ENCODE measurements around the gene LETMD1. TPM values are rescaled to one million over a fixed set of nuclear protein-coding genes. Genes with fewer than 3 reads are reported as not detected.
A peak's percentile ranks its signal among the peaks of the same experiment; 100 is the strongest.

Gene LETMD1, protein sequence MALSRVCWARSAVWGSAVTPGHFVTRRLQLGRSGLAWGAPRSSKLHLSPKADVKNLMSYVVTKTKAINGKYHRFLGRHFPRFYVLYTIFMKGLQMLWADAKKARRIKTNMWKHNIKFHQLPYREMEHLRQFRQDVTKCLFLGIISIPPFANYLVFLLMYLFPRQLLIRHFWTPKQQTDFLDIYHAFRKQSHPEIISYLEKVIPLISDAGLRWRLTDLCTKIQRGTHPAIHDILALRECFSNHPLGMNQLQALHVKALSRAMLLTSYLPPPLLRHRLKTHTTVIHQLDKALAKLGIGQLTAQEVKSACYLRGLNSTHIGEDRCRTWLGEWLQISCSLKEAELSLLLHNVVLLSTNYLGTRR
- 10 to 100 TPM; 19.1 to 55.3 (median 35.1) TPM for total RNA-seq

DNA sequence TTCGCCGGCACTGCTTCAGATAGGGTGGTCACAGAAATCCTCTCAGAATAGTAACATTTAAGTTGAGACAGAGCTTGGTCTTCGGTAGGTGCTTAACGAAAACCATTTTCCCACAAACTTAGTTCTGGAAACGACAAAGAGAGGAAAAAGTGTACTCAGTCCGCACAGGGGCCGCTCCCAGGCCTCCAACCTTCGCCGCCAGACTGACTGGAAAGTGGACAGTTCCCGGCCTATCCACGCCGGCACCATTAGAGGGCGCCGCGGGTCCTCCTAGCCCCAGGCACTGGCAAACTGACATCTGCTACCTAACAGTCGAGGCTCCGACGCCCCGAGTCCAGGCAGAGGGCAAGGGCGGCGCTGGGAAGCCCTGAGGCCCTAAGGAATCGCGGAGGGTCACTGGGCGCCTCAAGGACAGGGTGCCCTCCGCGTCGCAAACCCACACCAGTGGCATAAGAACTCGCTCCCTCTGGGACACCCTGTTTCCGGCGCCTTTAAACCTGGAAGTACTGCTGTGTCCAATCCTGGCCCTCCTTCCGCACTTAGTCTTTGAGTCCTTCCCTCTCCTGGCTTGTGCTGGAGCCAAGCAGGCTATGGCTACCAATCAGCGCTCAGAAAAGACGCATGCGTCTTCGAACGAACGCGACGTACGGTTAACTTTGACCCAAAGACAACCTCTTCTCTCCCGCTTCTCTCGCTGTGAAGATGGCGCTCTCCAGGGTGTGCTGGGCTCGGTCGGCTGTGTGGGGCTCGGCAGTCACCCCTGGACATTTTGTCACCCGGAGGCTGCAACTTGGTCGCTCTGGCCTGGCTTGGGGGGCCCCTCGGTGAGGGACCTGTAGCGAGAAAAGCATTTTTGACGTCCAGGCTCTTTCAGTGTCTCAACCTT lies at the start of gene LETMD1:
LETMD1 (plus strand) TSS at position 673 of the 886 bp plus-strand sequence; CDS start at position 703, 30 bp downstream.
- Histone ChIP-seq H3K4me3 (peak within 1 kb of the TSS; percentile 76 to 83 (median 80)), H3K27me3 (no peaks in the 10 kb centered on the region), H3K9me3 (no peaks in the 10 kb centered on the region), H3K4me1 (peaks cover 6 to 32% (median 16%) of the 10 kb centered on the region in 3 donors), H3K27ac (peak within 1 kb of the TSS; percentile 92 to 99 (median 97)), H3K36me3 (peaks cover 0 to 30% (median 3%) of the 10 kb centered on the region in 3 donors)
- TF ChIP-seq POLR2A (IDR thresholded peaks at IDR 0.05) = peak in 1 of 4 donors; percentile 75
- TF ChIP-seq, protein P1, sequence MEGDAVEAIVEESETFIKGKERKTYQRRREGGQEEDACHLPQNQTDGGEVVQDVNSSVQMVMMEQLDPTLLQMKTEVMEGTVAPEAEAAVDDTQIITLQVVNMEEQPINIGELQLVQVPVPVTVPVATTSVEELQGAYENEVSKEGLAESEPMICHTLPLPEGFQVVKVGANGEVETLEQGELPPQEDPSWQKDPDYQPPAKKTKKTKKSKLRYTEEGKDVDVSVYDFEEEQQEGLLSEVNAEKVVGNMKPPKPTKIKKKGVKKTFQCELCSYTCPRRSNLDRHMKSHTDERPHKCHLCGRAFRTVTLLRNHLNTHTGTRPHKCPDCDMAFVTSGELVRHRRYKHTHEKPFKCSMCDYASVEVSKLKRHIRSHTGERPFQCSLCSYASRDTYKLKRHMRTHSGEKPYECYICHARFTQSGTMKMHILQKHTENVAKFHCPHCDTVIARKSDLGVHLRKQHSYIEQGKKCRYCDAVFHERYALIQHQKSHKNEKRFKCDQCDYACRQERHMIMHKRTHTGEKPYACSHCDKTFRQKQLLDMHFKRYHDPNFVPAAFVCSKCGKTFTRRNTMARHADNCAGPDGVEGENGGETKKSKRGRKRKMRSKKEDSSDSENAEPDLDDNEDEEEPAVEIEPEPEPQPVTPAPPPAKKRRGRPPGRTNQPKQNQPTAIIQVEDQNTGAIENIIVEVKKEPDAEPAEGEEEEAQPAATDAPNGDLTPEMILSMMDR (IDR thresholded peaks at IDR 0.05) = peak; percentile 77 to 93 (median 90)
- 4 to 5% methylated on average over 28 to 30 of the region's 51 CpGs for WGBS, 2 donors
- intact Hi-C loops (cut with DNase I) = no loop called here
- DNase-seq = peak; percentile 79

DNA sequence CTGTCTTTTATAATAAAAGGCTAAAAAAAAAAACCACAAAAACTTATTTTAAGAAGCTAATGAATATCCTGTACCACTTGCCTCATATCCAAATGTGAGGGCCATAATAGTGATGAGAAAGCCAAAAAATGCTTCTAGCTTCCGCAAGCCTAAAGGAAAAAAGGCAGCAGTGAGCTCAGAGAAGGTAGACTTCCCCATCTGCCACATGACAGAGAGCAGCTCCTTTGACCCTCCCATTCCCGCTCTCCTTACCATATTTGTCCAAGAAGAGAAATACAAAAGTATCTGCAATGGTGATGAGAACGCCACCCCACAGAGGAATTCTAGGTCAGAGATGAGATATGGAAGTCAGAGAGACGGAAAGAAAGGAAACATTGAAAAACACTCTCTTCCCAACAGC lies 49.0 kb upstream of the LETMD1 start:
- DNase-seq = no peak
- Histone ChIP-seq H3K9me3 (no peaks in the 10 kb centered on the region), H3K27ac (no peak overlapping the region), H3K4me3 (no peak overlapping the region), H3K4me1 (peaks cover 0 to 5% (median 0%) of the 10 kb centered on the region in 3 donors), H3K36me3 (peaks cover 0 to 100% (median 25%) of the 10 kb centered on the region in 3 donors), H3K27me3 (no peaks in the 10 kb centered on the region)
- 95 to 96% methylated on average over 4 of the region's 4 CpGs for whole genome bisulfite sequencing, 2 donors
- intact Hi-C loops (cut with DNase I) = no loop called here
- TF ChIP-seq POLR2A (IDR thresholded peaks at IDR 0.05) = no peak
- TF ChIP-seq, protein P1 (IDR thresholded peaks at IDR 0.05) = no peak

DNA sequence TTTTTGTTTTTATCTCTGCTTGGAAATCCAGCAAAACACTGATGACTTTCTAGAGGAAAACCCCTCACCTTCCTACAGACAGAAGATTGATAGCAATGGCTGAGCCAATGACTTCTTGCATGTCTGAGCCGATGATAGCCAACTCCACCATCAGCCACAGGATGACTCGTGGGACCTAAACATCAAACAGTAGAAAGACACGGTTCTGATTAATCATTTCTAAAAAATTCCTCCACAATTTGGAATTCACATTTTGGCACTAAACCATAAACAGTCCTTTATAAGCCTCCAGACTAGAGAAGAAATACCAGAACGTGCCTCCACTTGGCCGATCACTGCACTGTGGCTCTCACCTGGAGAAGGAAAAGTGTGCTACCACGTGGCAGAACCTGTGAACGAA lies 47.9 kb upstream of the LETMD1 start:
- 44 to 47% methylated on average over 7 of the region's 7 CpGs for WGBS, 2 donors
- Histone ChIP-seq H3K9me3 (no peaks in the 10 kb centered on the region), H3K36me3 (peaks cover 0 to 100% (median 16%) of the 10 kb centered on the region in 3 donors), H3K4me1 (peaks cover 0 to 5% (median 0%) of the 10 kb centered on the region in 3 donors), H3K4me3 (no peak overlapping the region), H3K27ac (no peak overlapping the region), H3K27me3 (no peaks in the 10 kb centered on the region)
- intact Hi-C loops (cut with DNase I) = no loop called here
- DNase-seq = no peak
- TF ChIP-seq, protein P1 (IDR thresholded peaks at IDR 0.05) = no peak
- no peak for TF ChIP-seq POLR2A (IDR thresholded peaks at IDR 0.05)

DNA sequence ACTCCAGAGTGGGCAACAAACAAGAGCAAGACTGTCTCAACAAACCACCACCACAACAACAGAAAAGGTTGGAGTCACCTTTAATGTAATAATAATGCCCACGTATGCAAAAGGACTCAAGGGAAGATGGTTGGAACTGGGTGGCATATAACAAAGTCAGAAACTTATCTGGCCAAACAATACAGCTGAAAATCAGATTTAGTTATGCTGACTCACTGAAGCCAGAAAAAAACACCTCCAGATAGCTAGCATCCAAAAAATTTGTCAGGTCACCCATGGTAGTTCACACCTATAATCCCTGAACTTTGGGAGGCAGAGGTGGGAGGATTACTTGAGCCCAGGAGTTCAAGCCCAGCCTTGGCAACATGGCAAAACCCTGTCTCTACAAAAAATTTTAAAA lies 46.3 kb upstream of the LETMD1 start:
- intact Hi-C loops (cut with DNase I) = no loop called here
- 86 to 90% methylated on average over 1 of the region's 1 CpG for WGBS, 2 donors
- no peaks in the 10 kb centered on the region for H3K9me3 ChIP-seq

More for the DNA sequence above, 46.3 kb upstream of the LETMD1 start:
- H3K27me3 ChIP-seq = no peaks in the 10 kb centered on the region
- no peak overlapping the region for H3K4me3 ChIP-seq
- TF ChIP-seq, protein P1 (IDR thresholded peaks at IDR 0.05) = no peak
- TF ChIP-seq POLR2A (IDR thresholded peaks at IDR 0.05) = no peak
- H3K27ac ChIP-seq = no peak overlapping the region
- H3K36me3 ChIP-seq = peaks cover 0 to 99% (median 6%) of the 10 kb centered on the region in 3 donors
- peaks cover 0 to 12% (median 0%) of the 10 kb centered on the region in 3 donors for H3K4me1 ChIP-seq
- DNase-seq = no peak
